SW 1271 (cell line): ENCODE data around the gene NFKB1.
A peak's percentile ranks its signal among the peaks of the same experiment; 100 is the strongest.
"Not testable (repeated sequence)": the region's sequence is repeated elsewhere in the genome, so short reads cannot be mapped to it uniquely, and the experiment has no call there.

Experiments
- DNase-seq, 2 experiments: peaks; one replicate each; lab custom pipeline; 2025; lab: John Stamatoyannopoulos, UW

Gene NFKB1

GRCh38 chr4:102500696-102501446, at the start of gene NFKB1:
NFKB1 (plus strand) TSS chr4:102501359; CDS start chr4:102525519, 24,160 bp downstream.
- DNase-seq, result peak in 1 of 2 experiments; percentile 47

- no peak for DNase-seq
Observed at GRCh38 chr4:102452854-102453253, 48.3 kb upstream of the NFKB1 start.

GRCh38 chr4:102453827-102454226, 47.3 kb upstream of the NFKB1 start:
- no peak for DNase-seq

- DNase-seq, result no peak
Observed at GRCh38 chr4:102454268-102454667, 46.9 kb upstream of the NFKB1 start.

- DNase-seq, result no peak
Observed at GRCh38 chr4:102454981-102455685, 46.0 kb upstream of the NFKB1 start.

GRCh38 chr4:102455750-102456149, 45.4 kb upstream of the NFKB1 start:
- DNase-seq, result no peak

- DNase-seq, result no peak
Observed at GRCh38 chr4:102466298-102466697, 34.9 kb upstream of the NFKB1 start.

- no peak for DNase-seq
Observed at GRCh38 chr4:102469806-102470205, 31.4 kb upstream of the NFKB1 start.

GRCh38 chr4:102472441-102473013, 28.6 kb upstream of the NFKB1 start:
- no peak for DNase-seq

GRCh38 chr4:102473476-102473875, 27.7 kb upstream of the NFKB1 start:
- no peak for DNase-seq

GRCh38 chr4:102474736-102475504, 26.2 kb upstream of the NFKB1 start:
- no peak for DNase-seq

GRCh38 chr4:102477657-102478056, 23.5 kb upstream of the NFKB1 start:
- DNase-seq, result no peak

GRCh38 chr4:102478186-102478585, 23.0 kb upstream of the NFKB1 start:
- no peak for DNase-seq

- DNase-seq, result not testable (repeated sequence)
Observed at GRCh38 chr4:102479832-102480231, 21.3 kb upstream of the NFKB1 start.

GRCh38 chr4:102483120-102483519, 18.0 kb upstream of the NFKB1 start:
- no peak for DNase-seq

- not testable (repeated sequence) for DNase-seq
Observed at GRCh38 chr4:102483990-102484692, 17.0 kb upstream of the NFKB1 start.

- no peak for DNase-seq
Observed at GRCh38 chr4:102492531-102493241, 8.5 kb upstream of the NFKB1 start.

- no peak for DNase-seq
Observed at GRCh38 chr4:102493257-102493656, 7.9 kb upstream of the NFKB1 start.

- no peak for DNase-seq
Observed at GRCh38 chr4:102493794-102494193, 7.4 kb upstream of the NFKB1 start.

GRCh38 chr4:102494603-102495002, 6.6 kb upstream of the NFKB1 start:
- DNase-seq, result no peak

- DNase-seq, result no peak
Observed at GRCh38 chr4:102497986-102498385, 3.2 kb upstream of the NFKB1 start.
